Measurements from ENCODE around the gene GLMP. TPM values are rescaled to one million over a fixed set of nuclear protein-coding genes. Genes with fewer than 3 reads are reported as not detected.

GLMP gene
- total and polyA plus RNA-seq, 2 of the 13 experiments (the other 11 are each of a cell fraction or from before 2014, with no cell fraction given), result 44.6 to 75.8 TPM

DNA sequence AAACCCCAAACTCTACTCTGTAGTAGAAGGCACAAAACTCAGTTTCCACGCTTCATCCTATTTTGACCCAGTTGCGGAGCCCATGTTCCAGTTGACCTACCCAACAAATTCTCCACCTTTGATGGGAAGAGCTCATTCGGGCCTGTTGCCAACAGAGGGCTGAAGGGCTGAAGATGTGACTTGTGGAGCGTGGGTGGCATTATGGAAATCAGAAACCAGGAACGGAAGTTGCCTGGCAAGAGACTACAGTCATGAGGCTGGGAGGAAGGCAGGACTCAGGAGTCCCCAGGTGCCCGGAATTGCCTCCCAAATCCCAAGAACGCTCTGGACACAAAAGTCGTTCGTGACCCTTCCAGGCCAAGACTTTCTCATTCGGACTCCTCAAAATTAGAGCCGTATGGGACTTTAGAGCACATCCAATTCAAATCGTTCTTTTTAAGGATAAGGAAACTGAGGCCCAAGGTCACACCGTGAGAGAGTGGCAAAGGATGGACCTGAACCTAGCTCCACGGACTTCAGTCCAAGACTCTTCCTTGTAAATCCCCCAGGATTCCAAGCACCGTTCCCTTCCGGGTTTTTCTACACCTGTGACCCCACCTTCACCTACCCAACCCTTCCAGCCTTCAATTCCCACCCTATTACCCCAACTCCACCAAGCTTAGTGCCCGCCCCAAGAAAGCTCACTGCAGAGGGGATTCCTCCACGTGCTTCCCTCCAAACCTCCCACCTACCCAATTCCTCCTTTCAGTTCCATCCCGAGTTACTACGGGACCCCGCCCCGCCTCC, 13.6 kb downstream of the GLMP start:
- H3K9ac ChIP-seq (ENCODE audit: insufficient read depth, low read depth, low read length), result peak overlapping the region; percentile 96
- peak overlapping the region; percentile 88 for H3K4me2 ChIP-seq (ENCODE audit: low read depth, low read length)
- H3K27ac ChIP-seq (ENCODE audit: extremely low read length, insufficient read depth, low read length), result peak overlapping the region; percentile 78
- intact Hi-C loops (cut with micrococcal nuclease; ENCODE audit: unreplicated experiment), result no loop called here
- no peak overlapping the region for H2AFZ ChIP-seq (ENCODE audit: low read length)
- H3K36me3 ChIP-seq (replicated peaks in 1 of 2; ENCODE audit: control insufficient read depth in 1 of 2, insufficient read depth in 2 of 2, low read length in 2 of 2), result peaks cover 12 to 37% of the 10 kb centered on the region in 2 experiments
- peak; percentile 21 for ATAC-seq
- H4K20me1 ChIP-seq (ENCODE audit: insufficient read depth, low read length), result peaks cover 14% of the 10 kb centered on the region
- TSS peak; percentile 55 for BruUV-seq (replicated peaks)
- peak overlapping the region; percentile 71 to 95 (median 87) for H3K4me3 ChIP-seq (replicated peaks in 1 of 3; ENCODE audit: insufficient read depth in 1 of 3, low read depth in 2 of 3, low read length in 3 of 3)
- no peaks in the 10 kb centered on the region for H3K9me3 ChIP-seq (ENCODE audit: low read length)
- ChIA-PET POLR2A (interaction anchor here (0.7 to 7.1 kb wide), 23 partner anchors 10 to 228 kb away, joined by 3 to 115 read pairs (median 5); partner anchors contain the start of genes CCT3, GLMP, LAMTOR2 and PAQR6), CTCF (ENCODE audit: low intra/inter-chr PET ratio, low total read pairs) (no interaction called here)
- H3K27me3 ChIP-seq (ENCODE audit: control insufficient read depth in 1 of 2, insufficient read depth in 2 of 2, low read length in 2 of 2), result no peaks in the 10 kb centered on the region; a peak in 1 of 5 replicates
- peak; percentile 35 for DNase-seq (ENCODE audit: low spot score)
- in situ Hi-C loops (cut with HindIII; ENCODE audit: extremely low pct_ligation_motif_present, low pct_unique_long_range_greater_than_20kb), result no loop called here
- peaks cover 50% of the 10 kb centered on the region for H3K79me2 ChIP-seq (ENCODE audit: insufficient read depth, low read length)
- peaks cover 33% of the 10 kb centered on the region for H3K4me1 ChIP-seq (ENCODE audit: insufficient read depth, low read length)
- peak; percentile 58 for FAIRE-seq
- WGBS (ENCODE audit: low lambda C conversion rate), result 9% methylated on average over 21 of the region's 22 CpGs
- TF ChIP-seq KLF6 (CRISPR knock-in tag; IDR thresholded peaks at IDR 0.05) (0 out of 2 replicates have a peak, but pooled peaks have one; percentile 10), ZNF446 (CRISPR knock-in tag; IDR thresholded peaks at IDR 0.05) (0 out of 2 replicates have a peak, but pooled peaks have one; percentile 19), GABPA (IDR thresholded peaks at IDR 0.05; ENCODE audit: low read depth, low read length) (no peak), GABPA (CRISPR knock-in tag; IDR thresholded peaks at IDR 0.05; ENCODE audit: low read depth) (peak; percentile 56), ZEB1 (IDR thresholded peaks at IDR 0.05; ENCODE audit: insufficient replicate concordance, low read depth) (peak; percentile 3), ELF1 (CRISPR knock-in tag; IDR thresholded peaks at IDR 0.05) (peak; percentile 56; the same call in 1 of the 2 replicates), ZNF7 (CRISPR knock-in tag; IDR thresholded peaks at IDR 0.05) (no peak), ZNF224 (CRISPR knock-in tag; IDR thresholded peaks at IDR 0.05) (peak; percentile 65; the same call in 1 of the 2 replicates), CBX5 (CRISPR knock-in tag; IDR thresholded peaks at IDR 0.05; ENCODE audit: borderline replicate concordance) (0 out of 2 replicates have a peak, but pooled peaks have one; percentile 9), ETV5 (CRISPR knock-in tag; IDR thresholded peaks at IDR 0.05; ENCODE audit: borderline replicate concordance) (0 out of 2 replicates have a peak, but pooled peaks have one; percentile 21), RCOR2 (CRISPR knock-in tag; IDR thresholded peaks at IDR 0.05) (no peak), ZSCAN9 (CRISPR knock-in tag; IDR thresholded peaks at IDR 0.05; ENCODE audit: borderline replicate concordance) (no peak), ELF3 (CRISPR knock-in tag; IDR thresholded peaks at IDR 0.05) (peak; percentile 39; the same call in 1 of the 2 replicates), ZNF143 (CRISPR knock-in tag; IDR thresholded peaks at IDR 0.05) (peak; percentile 75), ZNF891 (CRISPR knock-in tag; IDR thresholded peaks at IDR 0.05) (peak; percentile 53; the same call in 1 of the 2 replicates)
- TF ChIP-seq, protein P1, sequence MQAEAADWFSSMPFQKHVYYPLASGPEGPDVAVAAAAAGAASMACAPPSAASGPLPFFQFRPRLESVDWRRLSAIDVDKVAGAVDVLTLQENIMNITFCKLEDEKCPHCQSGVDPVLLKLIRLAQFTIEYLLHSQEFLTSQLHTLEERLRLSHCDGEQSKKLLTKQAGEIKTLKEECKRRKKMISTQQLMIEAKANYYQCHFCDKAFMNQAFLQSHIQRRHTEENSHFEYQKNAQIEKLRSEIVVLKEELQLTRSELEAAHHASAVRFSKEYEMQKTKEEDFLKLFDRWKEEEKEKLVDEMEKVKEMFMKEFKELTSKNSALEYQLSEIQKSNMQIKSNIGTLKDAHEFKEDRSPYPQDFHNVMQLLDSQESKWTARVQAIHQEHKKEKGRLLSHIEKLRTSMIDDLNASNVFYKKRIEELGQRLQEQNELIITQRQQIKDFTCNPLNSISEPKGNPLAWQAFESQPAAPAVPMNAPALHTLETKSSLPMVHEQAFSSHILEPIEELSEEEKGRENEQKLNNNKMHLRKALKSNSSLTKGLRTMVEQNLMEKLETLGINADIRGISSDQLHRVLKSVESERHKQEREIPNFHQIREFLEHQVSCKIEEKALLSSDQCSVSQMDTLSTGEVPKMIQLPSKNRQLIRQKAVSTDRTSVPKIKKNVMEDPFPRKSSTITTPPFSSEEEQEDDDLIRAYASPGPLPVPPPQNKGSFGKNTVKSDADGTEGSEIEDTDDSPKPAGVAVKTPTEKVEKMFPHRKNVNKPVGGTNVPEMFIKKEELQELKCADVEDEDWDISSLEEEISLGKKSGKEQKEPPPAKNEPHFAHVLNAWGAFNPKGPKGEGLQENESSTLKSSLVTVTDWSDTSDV (CRISPR knock-in tag; IDR thresholded peaks at IDR 0.05), result 0 out of 2 replicates have a peak, but pooled peaks have one; percentile 21
- TF ChIP-seq, protein P2, sequence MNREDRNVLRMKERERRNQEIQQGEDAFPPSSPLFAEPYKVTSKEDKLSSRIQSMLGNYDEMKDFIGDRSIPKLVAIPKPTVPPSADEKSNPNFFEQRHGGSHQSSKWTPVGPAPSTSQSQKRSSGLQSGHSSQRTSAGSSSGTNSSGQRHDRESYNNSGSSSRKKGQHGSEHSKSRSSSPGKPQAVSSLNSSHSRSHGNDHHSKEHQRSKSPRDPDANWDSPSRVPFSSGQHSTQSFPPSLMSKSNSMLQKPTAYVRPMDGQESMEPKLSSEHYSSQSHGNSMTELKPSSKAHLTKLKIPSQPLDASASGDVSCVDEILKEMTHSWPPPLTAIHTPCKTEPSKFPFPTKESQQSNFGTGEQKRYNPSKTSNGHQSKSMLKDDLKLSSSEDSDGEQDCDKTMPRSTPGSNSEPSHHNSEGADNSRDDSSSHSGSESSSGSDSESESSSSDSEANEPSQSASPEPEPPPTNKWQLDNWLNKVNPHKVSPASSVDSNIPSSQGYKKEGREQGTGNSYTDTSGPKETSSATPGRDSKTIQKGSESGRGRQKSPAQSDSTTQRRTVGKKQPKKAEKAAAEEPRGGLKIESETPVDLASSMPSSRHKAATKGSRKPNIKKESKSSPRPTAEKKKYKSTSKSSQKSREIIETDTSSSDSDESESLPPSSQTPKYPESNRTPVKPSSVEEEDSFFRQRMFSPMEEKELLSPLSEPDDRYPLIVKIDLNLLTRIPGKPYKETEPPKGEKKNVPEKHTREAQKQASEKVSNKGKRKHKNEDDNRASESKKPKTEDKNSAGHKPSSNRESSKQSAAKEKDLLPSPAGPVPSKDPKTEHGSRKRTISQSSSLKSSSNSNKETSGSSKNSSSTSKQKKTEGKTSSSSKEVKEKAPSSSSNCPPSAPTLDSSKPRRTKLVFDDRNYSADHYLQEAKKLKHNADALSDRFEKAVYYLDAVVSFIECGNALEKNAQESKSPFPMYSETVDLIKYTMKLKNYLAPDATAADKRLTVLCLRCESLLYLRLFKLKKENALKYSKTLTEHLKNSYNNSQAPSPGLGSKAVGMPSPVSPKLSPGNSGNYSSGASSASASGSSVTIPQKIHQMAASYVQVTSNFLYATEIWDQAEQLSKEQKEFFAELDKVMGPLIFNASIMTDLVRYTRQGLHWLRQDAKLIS (CRISPR knock-in tag; IDR thresholded peaks at IDR 0.05), result no peak
